SK-N-SH treated with all-trans-retinoic acid at 6 μM for 48 hours (cell line): ENCODE measurements around the gene USP27X.

Source experiments
- ATAC-seq: fragments of 200-7000 bp; cut with Tn5 transposase; 3 replicates; pipeline ENCODE4 v1.9.1; 2020; ENCODE audit warnings: mild to moderate bottlenecking, moderate library complexity
- BACH2 ChIP-seq: fragments of 250-450 bp; sonication (Bioruptor Pico); IDR thresholded peaks from 2 replicates; pipeline ENCODE4 v1.9.0; 2021; ENCODE audit warnings: mild to moderate bottlenecking, borderline replicate concordance
- CREB5 ChIP-seq: fragments of 250-450 bp; sonication (Bioruptor Pico); IDR thresholded peaks from 2 replicates; pipeline ENCODE4 v1.5.1; 2020; ENCODE audit warnings: low read depth, mild to moderate bottlenecking, moderate library complexity
- CSDC2 ChIP-seq: fragments of 250-450 bp; sonication (Bioruptor Pico); IDR thresholded peaks from 2 replicates; pipeline ENCODE4 v1.5.0; 2020; ENCODE audit warnings: mild to moderate bottlenecking, moderate library complexity
- CSRNP3 ChIP-seq: fragments of 250-450 bp; sonication (Bioruptor Pico); IDR thresholded peaks from 2 replicates; pipeline ENCODE4 v1.5.1; 2021; ENCODE audit warnings: mild to moderate bottlenecking, moderate library complexity
- ESRRG ChIP-seq: fragments of 250-450 bp; sonication (Bioruptor Pico); IDR thresholded peaks from 2 replicates; pipeline ENCODE4 v1.6.1; 2021; ENCODE audit warnings: mild to moderate bottlenecking
- ISL1 ChIP-seq: fragments of 250-450 bp; sonication (Bioruptor Pico); IDR thresholded peaks from 2 replicates; pipeline ENCODE4 v2.1.2; 2022; ENCODE audit warnings: mild to moderate bottlenecking, moderate library complexity
- OSR1 ChIP-seq: fragments of 250-450 bp; sonication (Bioruptor Pico); IDR thresholded peaks from 2 replicates; pipeline ENCODE4 v1.8.0; 2022; ENCODE audit warnings: moderate library complexity, mild to moderate bottlenecking, inconsistent platforms
- POU6F1 ChIP-seq: fragments of 250-450 bp; sonication (Bioruptor Pico); IDR thresholded peaks from 2 replicates; pipeline ENCODE4 v1.8.0; 2021; ENCODE audit warnings: low read depth, mild to moderate bottlenecking, moderate library complexity, borderline replicate concordance
- PPARA ChIP-seq: fragments of 250-450 bp; sonication (Bioruptor Pico); IDR thresholded peaks from 2 replicates; pipeline ENCODE4 v1.5.0; 2020; ENCODE audit warnings: mild to moderate bottlenecking, borderline replicate concordance
- RARB ChIP-seq: fragments of 250-450 bp; sonication (Bioruptor Pico); IDR thresholded peaks from 2 replicates; pipeline ENCODE4 v1.8.0; 2021; ENCODE audit warnings: mild to moderate bottlenecking, moderate library complexity
- SNAI2 ChIP-seq: fragments of 250-450 bp; sonication (Bioruptor Pico); IDR thresholded peaks from 2 replicates; pipeline ENCODE4 v1.5.0; 2020; ENCODE audit warnings: mild to moderate bottlenecking, moderate library complexity
- TOX ChIP-seq: fragments of 250-450 bp; sonication (Bioruptor Pico); IDR thresholded peaks from 2 replicates; pipeline ENCODE4 v1.8.0; 2021; ENCODE audit warnings: mild to moderate bottlenecking, moderate library complexity, borderline replicate concordance
- TSHZ2 ChIP-seq: fragments of 250-450 bp; sonication (Bioruptor Pico); IDR thresholded peaks from 2 replicates; pipeline ENCODE4 v1.5.0; 2020; ENCODE audit warnings: mild to moderate bottlenecking, moderate library complexity
- ZC3H10 ChIP-seq: fragments of 250-450 bp; sonication (Bioruptor Pico); IDR thresholded peaks from 2 replicates; pipeline ENCODE4 v1.5.1; 2021; ENCODE audit warnings: mild to moderate bottlenecking, moderate library complexity
- ZFP3 ChIP-seq: fragments of 250-450 bp; sonication (Bioruptor Pico); IDR thresholded peaks from 2 replicates; pipeline ENCODE4 v1.5.0; 2020; ENCODE audit warnings: mild to moderate bottlenecking, moderate library complexity
- ZFP30 ChIP-seq: fragments of 450-650 bp; formaldehyde crosslinking; IDR thresholded peaks from 2 replicates; pipeline ENCODE4 v1.5.0; 2022; ENCODE audit warnings: mild to moderate bottlenecking, moderate library complexity
- ZNF565 ChIP-seq: fragments of 450-650 bp; formaldehyde crosslinking; conservative IDR thresholded peaks from 2 replicates; pipeline ENCODE4 v1.5.0; 2020; ENCODE audit warnings: low read depth, mild to moderate bottlenecking, moderate library complexity
- ZNF70 ChIP-seq: fragments of 450-650 bp; formaldehyde crosslinking; IDR thresholded peaks from 2 replicates; pipeline ENCODE4 v1.5.0; 2020; ENCODE audit warnings: mild to moderate bottlenecking, moderate library complexity
- ZNF8 ChIP-seq: fragments of 450-650 bp; formaldehyde crosslinking; IDR thresholded peaks from 2 replicates; pipeline ENCODE4 v1.5.0; 2020; ENCODE audit warnings: mild to moderate bottlenecking, moderate library complexity

The USP27X gene

GRCh38 chrX:49879656-49880277 is 483 bp downstream of the USP27X start:
- peak; percentile 28 for ATAC-seq
- TF ChIP-seq SNAI2 (CRISPR knock-in tag) (no peak), TOX (CRISPR knock-in tag) (no peak), BACH2 (CRISPR knock-in tag) (no peak), RARB (CRISPR knock-in tag) (no peak), TSHZ2 (CRISPR knock-in tag) (no peak), ZFP30 (CRISPR knock-in tag) (no peak), ZC3H10 (CRISPR knock-in tag) (no peak), ZFP3 (no peak), CREB5 (CRISPR knock-in tag) (no peak), ZNF8 (CRISPR knock-in tag) (no peak)
- TF ChIP-seq, all 23 proteins: peak for 0

- ATAC-seq, result no peak
- no peak for TF ChIP-seq TSHZ2 (CRISPR knock-in tag)
- TF ChIP-seq RARB (CRISPR knock-in tag), result no peak
- no peak for TF ChIP-seq ZNF8 (CRISPR knock-in tag)
- TF ChIP-seq CSDC2 (CRISPR knock-in tag), result no peak
- TF ChIP-seq ESRRG, result no peak
- TF ChIP-seq BACH2 (CRISPR knock-in tag), result no peak
- no peak for TF ChIP-seq SNAI2 (CRISPR knock-in tag)
- no peak for TF ChIP-seq OSR1 (CRISPR knock-in tag)
- no peak for TF ChIP-seq POU6F1 (CRISPR knock-in tag)
- no peak for TF ChIP-seq ZNF70 (CRISPR knock-in tag)
- TF ChIP-seq CSRNP3 (CRISPR knock-in tag), result no peak
- TF ChIP-seq TOX (CRISPR knock-in tag), result no peak
- no peak for TF ChIP-seq PPARA (CRISPR knock-in tag)
Measured at GRCh38 chrX:49880668-49881067, 1.4 kb downstream of the USP27X start.

GRCh38 chrX:49884290-49884862 is 5.1 kb downstream of the USP27X start:
- peak; percentile 82 for ATAC-seq
- TF ChIP-seq SNAI2 (CRISPR knock-in tag) (no peak), CREB5 (CRISPR knock-in tag) (no peak), TSHZ2 (CRISPR knock-in tag) (no peak), ZFP30 (CRISPR knock-in tag) (no peak), ZNF8 (CRISPR knock-in tag) (no peak), ZNF565 (CRISPR knock-in tag) (no peak), CSDC2 (CRISPR knock-in tag) (no peak), PPARA (CRISPR knock-in tag) (no peak), POU6F1 (CRISPR knock-in tag) (no peak), ISL1 (no peak), ZC3H10 (CRISPR knock-in tag) (no peak)
